ENCODE data around the gene TMEM158.

TMEM158 gene

GRCh38 chr3:45188719-45189659 lies 37.1 kb downstream of the TMEM158 start:
- Histone ChIP-seq H3K27me3 (replicated peaks; ENCODE audit: insufficient read depth, low read length) (no peaks in the 10 kb centered on the region), H3K9ac (ENCODE audit: low read length) (no peak overlapping the region), H3K36me3 (replicated peaks; ENCODE audit: insufficient read depth, low read length) (no peaks in the 10 kb centered on the region), H3K4me3 (ENCODE audit: low read length) (no peak overlapping the region), H3K9me2 (replicated peaks; ENCODE audit: insufficient read depth, low read length) (no peaks in the 10 kb centered on the region), H3K9me3 (replicated peaks; ENCODE audit: insufficient read depth, low read length) (no peaks in the 10 kb centered on the region), H2AFZ (ENCODE audit: low read length) (no peak overlapping the region), H3K27ac (ENCODE audit: low read length) (no peak overlapping the region), H3F3A (ENCODE audit: insufficient read depth, low read length) (peaks cover 13% of the 10 kb centered on the region), H3K79me2 (ENCODE audit: low read length) (no peaks in the 10 kb centered on the region), H4K20me1 (ENCODE audit: insufficient read depth, low read length) (no peaks in the 10 kb centered on the region), H3K4me1 (ENCODE audit: low read length) (peaks cover 24% of the 10 kb centered on the region), H3K4me2 (ENCODE audit: low read depth, low read length) (no peak overlapping the region)
- TF ChIP-seq EZH2 (optimal IDR thresholded peaks at IDR 0.05; ENCODE audit: low read depth, low read length) (no peak), CTCF (IDR thresholded peaks at IDR 0.05; ENCODE audit: low read length) (no peak), EZH2phosphoT487 (IDR thresholded peaks at IDR 0.05; ENCODE audit: low read length) (no peak)
- DNase-seq, result no peak

- Histone ChIP-seq H4K20me1 (ENCODE audit: insufficient read depth, low read length) (no peaks in the 10 kb centered on the region), H3K4me1 (ENCODE audit: low read length) (peaks cover 37% of the 10 kb centered on the region), H3K4me2 (ENCODE audit: low read depth, low read length) (no peak overlapping the region), H3K79me2 (ENCODE audit: low read length) (no peaks in the 10 kb centered on the region), H3K36me3 (replicated peaks; ENCODE audit: insufficient read depth, low read length) (no peaks in the 10 kb centered on the region), H2AFZ (ENCODE audit: low read length) (no peak overlapping the region), H3K9me3 (replicated peaks; ENCODE audit: insufficient read depth, low read length) (no peaks in the 10 kb centered on the region), H3K9me2 (replicated peaks; ENCODE audit: insufficient read depth, low read length) (no peaks in the 10 kb centered on the region), H3K9ac (ENCODE audit: low read length) (no peak overlapping the region), H3K27ac (ENCODE audit: low read length) (no peak overlapping the region), H3K4me3 (ENCODE audit: low read length) (no peak overlapping the region), H3F3A (ENCODE audit: insufficient read depth, low read length) (peaks cover 26% of the 10 kb centered on the region), H3K27me3 (replicated peaks; ENCODE audit: insufficient read depth, low read length) (no peaks in the 10 kb centered on the region)
- TF ChIP-seq CTCF (IDR thresholded peaks at IDR 0.05; ENCODE audit: low read length) (no peak), EZH2 (optimal IDR thresholded peaks at IDR 0.05; ENCODE audit: low read depth, low read length) (no peak), EZH2phosphoT487 (IDR thresholded peaks at IDR 0.05; ENCODE audit: low read length) (no peak)
- DNase-seq, result no peak
Measured at GRCh38 chr3:45187694-45188141, 38.4 kb downstream of the TMEM158 start.

GRCh38 chr3:45186871-45187270 lies 39.2 kb downstream of the TMEM158 start:
- no peak overlapping the region for H3K27ac ChIP-seq (ENCODE audit: low read length)
- H3K9me2 ChIP-seq (replicated peaks; ENCODE audit: insufficient read depth, low read length), result no peaks in the 10 kb centered on the region
- no peak overlapping the region for H3K4me3 ChIP-seq (ENCODE audit: low read length)
- H3K9me3 ChIP-seq (replicated peaks; ENCODE audit: insufficient read depth, low read length), result no peaks in the 10 kb centered on the region
- H3K79me2 ChIP-seq (ENCODE audit: low read length), result no peaks in the 10 kb centered on the region
- H3F3A ChIP-seq (ENCODE audit: insufficient read depth, low read length), result peaks cover 29% of the 10 kb centered on the region
- H4K20me1 ChIP-seq (ENCODE audit: insufficient read depth, low read length), result no peaks in the 10 kb centered on the region
- H3K4me2 ChIP-seq (ENCODE audit: low read depth, low read length), result no peak overlapping the region
- H3K4me1 ChIP-seq (ENCODE audit: low read length), result peaks cover 41% of the 10 kb centered on the region
- H2AFZ ChIP-seq (ENCODE audit: low read length), result no peak overlapping the region
- H3K36me3 ChIP-seq (replicated peaks; ENCODE audit: insufficient read depth, low read length), result no peaks in the 10 kb centered on the region
- no peak for DNase-seq
- H3K9ac ChIP-seq (ENCODE audit: low read length), result no peak overlapping the region
- H3K27me3 ChIP-seq (replicated peaks; ENCODE audit: insufficient read depth, low read length), result no peaks in the 10 kb centered on the region
- TF ChIP-seq EZH2 (optimal IDR thresholded peaks at IDR 0.05; ENCODE audit: low read depth, low read length), result no peak
- TF ChIP-seq EZH2phosphoT487 (IDR thresholded peaks at IDR 0.05; ENCODE audit: low read length), result no peak
- no peak for TF ChIP-seq CTCF (IDR thresholded peaks at IDR 0.05; ENCODE audit: low read length)
